Lung (tissue), 12 donors: ENCODE data around the gene TMEM79. TPM values are rescaled to one million over a fixed set of nuclear protein-coding genes. Genes with fewer than 3 reads are reported as not detected.

ENCODE experiments used
- ATAC-seq: fragments of 200-7000 bp; cut with Tn5 transposase; one replicate; pipeline ENCODE4 v1.9.1; 2020; ENCODE audit warnings: moderate number of reproducible peaks; ENCODE audit not compliant: insufficient read depth, low FRiP score
- DNase-seq, 3 donors: peaks; one replicate each; pipeline ENCODE4 v3.0.0-alpha.2; 2013 to 2017
- H3K27ac ChIP-seq, 2 donors: one replicate each; pipeline ENCODE4 v1.5.1; 2013; ENCODE audit warnings: mild to moderate bottlenecking in 2 of 2, moderate library complexity in 2 of 2, control low read depth in 1 of 2, inconsistent platforms in 1 of 2, low read depth in 1 of 2, low read length in 1 of 2
- H3K27me3 ChIP-seq, 3 donors: one replicate each; pipeline ENCODE4 v1.5.1; 2013; ENCODE audit warnings: low read length in 2 of 3; ENCODE audit not compliant: control insufficient read depth in 3 of 3, insufficient read depth in 3 of 3
- H3K36me3 ChIP-seq, 4 donors: one replicate each; pipeline ENCODE4 v1.5.1; 2013; ENCODE audit warnings: low read length in 4 of 4, mild to moderate bottlenecking in 1 of 4, moderate library complexity in 1 of 4; ENCODE audit not compliant: control insufficient read depth in 4 of 4, insufficient read depth in 4 of 4
- H3K4me1 ChIP-seq, 5 donors: one replicate each; pipeline ENCODE4 v1.5.1; 2013; ENCODE audit warnings: low read length in 5 of 5, mild to moderate bottlenecking in 2 of 5, moderate library complexity in 1 of 5; ENCODE audit not compliant: control insufficient read depth in 5 of 5, insufficient read depth in 5 of 5
- H3K4me3 ChIP-seq: one replicate; pipeline ENCODE4 v1.5.1; 2013; ENCODE audit warnings: mild to moderate bottlenecking, control low read depth, moderate library complexity
- H3K9ac ChIP-seq, 2 donors: one replicate each; pipeline ENCODE4 v1.5.1; 2013; ENCODE audit warnings: low read length in 2 of 2, control low read depth in 1 of 2; ENCODE audit not compliant: insufficient read depth in 1 of 2
- H3K9me3 ChIP-seq, 4 donors: one replicate each; pipeline ENCODE4 v1.5.1; 2013; ENCODE audit warnings: low read length in 3 of 4, mild to moderate bottlenecking in 1 of 4, moderate library complexity in 1 of 4; ENCODE audit not compliant: control insufficient read depth in 4 of 4, insufficient read depth in 3 of 4
- CTCF ChIP-seq: IDR thresholded peaks from 2 replicates; pipeline ENCODE4 v1.5.1; 2012; ENCODE audit warnings: mild to moderate bottlenecking; ENCODE audit errors: control extremely low read depth, extremely low read depth
- WGBS, 2 donors: extraction: QIAGEN DNeasy Blood & Tissue Kit; methylation state at CpG; one replicate each; pipeline ENCODE4 v1.1.7; 2013; 5-methylcytosine and 5-hydroxymethylcytosine counted together
- polyA plus RNA-seq, 2 donors: library from polyadenylated mRNA; stranded (reverse); fragments of 200-250 nt; gene quantifications; one replicate each; pipeline ENCODE4 v1.2.1, GENCODE V29; 2013
- total RNA-seq, 2 donors: library from RNA; depleted of rRNA in 1 of 2; stranded (reverse); fragments of >200 nt in 1 of 2; gene quantifications; one replicate each; pipeline ENCODE4 v1.2.1, GENCODE V29; 2014 to 2021
- donor health status: control.
- donor health status: control.
- donor health status: Bipolar disorder and iron deficiency.
- donor health status: healthy.
- donor health status: DM: yes; HTN: yes; CAD: no.

TMEM79 gene
- total and polyA plus RNA-seq, 4 donors = 2.5 to 4.7 (median 4.6) TPM

GRCh38 chr1:156305215-156305614 lies 21.1 kb downstream of the TMEM79 start:
- no peak overlapping the region for H3K4me3 ChIP-seq
- no peak for DNase-seq
- no peak for ATAC-seq
- H3K27ac ChIP-seq = no peak overlapping the region
- WGBS, 2 donors = 80 to 90% methylated on average over 2 of the region's 2 CpGs
- H3K36me3 ChIP-seq = peaks cover 19 to 28% (median 23%) of the 10 kb centered on the region in 4 donors
- TF ChIP-seq CTCF = no peak
- H3K9ac ChIP-seq = no peak overlapping the region
- no peaks in the 10 kb centered on the region for H3K27me3 ChIP-seq
- no peaks in the 10 kb centered on the region for H3K4me1 ChIP-seq
- H3K9me3 ChIP-seq = no peaks in the 10 kb centered on the region

- Histone ChIP-seq H3K4me1 (no peaks in the 10 kb centered on the region), H3K9me3 (no peaks in the 10 kb centered on the region), H3K27me3 (no peaks in the 10 kb centered on the region), H3K36me3 (peaks cover 33 to 46% (median 41%) of the 10 kb centered on the region in 4 donors), H3K9ac (no peak overlapping the region), H3K4me3 (no peak overlapping the region), H3K27ac (no peak overlapping the region)
- no peak for ATAC-seq
- no peak for DNase-seq
- no peak for TF ChIP-seq CTCF
Observed at GRCh38 chr1:156308078-156308477, 24.0 kb downstream of the TMEM79 start.

DNA sequence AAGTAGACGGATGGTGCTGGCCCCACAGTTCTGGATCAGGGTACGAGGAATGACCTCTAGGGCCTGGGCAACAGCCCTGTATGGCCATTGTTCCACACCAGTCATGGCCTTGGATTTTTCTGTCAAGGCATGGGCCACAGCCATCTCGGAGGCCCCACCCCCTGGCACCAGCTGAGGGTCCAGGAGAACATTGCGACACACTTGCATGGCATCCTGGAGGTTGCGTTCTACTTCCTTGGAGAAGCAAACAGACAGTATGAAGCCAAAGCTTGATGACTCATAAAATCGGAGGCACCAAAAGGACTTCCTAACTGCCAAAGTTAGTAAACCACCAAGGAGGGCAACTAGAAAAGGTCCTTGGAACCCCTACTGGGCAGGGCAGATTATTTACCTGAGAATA lies 26.8 kb downstream of the TMEM79 start:
- 59 to 67% methylated on average over 6 of the region's 6 CpGs for WGBS, 2 donors
- no peak for DNase-seq
- H3K36me3 ChIP-seq = peaks cover 47 to 57% (median 52%) of the 10 kb centered on the region in 4 donors

More for the DNA sequence above, 26.8 kb downstream of the TMEM79 start:
- H3K4me1 ChIP-seq = no peaks in the 10 kb centered on the region
- ATAC-seq = peak; percentile 19
- no peak overlapping the region for H3K27ac ChIP-seq
- no peaks in the 10 kb centered on the region for H3K27me3 ChIP-seq
- TF ChIP-seq CTCF = no peak
- H3K9ac ChIP-seq = no peak overlapping the region
- no peak overlapping the region for H3K4me3 ChIP-seq
- H3K9me3 ChIP-seq = no peaks in the 10 kb centered on the region
